Activated CD4-positive, alpha-beta memory T cell treated with anti-CD3 and anti-CD28 coated beads for 36 hours (primary cell): Measurements from ENCODE around the gene PARP3. TPM values are rescaled to one million over a fixed set of nuclear protein-coding genes. Genes with fewer than 3 reads are reported as not detected.
"Not testable (repeated sequence)": the region's sequence is repeated elsewhere in the genome, so short reads cannot be mapped to it uniquely, and the experiment has no call there.

Experiments used
- CTCF ChIA-PET: fragments of 350-600 bp; sonication (Branson Sonifier 250); formaldehyde crosslinking; loops from one replicate; lab custom pipeline; 2021; ENCODE audit warnings: antibody characterized with exemption, inconsistent platforms; lab: Charles Lee
- POLR2A ChIA-PET: fragments of 350-600 bp; sonication (Branson Sonifier 250); formaldehyde crosslinking; loops from one replicate; lab custom pipeline; 2021; ENCODE audit warnings: antibody characterized with exemption; lab: Charles Lee
- DNase-seq: peaks from one replicate; pipeline ENCODE4 v3.0.0-alpha.2; 2020
- H3K27ac Mint-ChIP-seq: one replicate; pipeline ENCODE4 v1.8.0; 2021; ENCODE audit warnings: mixed read lengths
- H3K27me3 Mint-ChIP-seq: one replicate; pipeline ENCODE4 v1.8.0; 2021; ENCODE audit warnings: mixed read lengths
- H3K36me3 Mint-ChIP-seq: one replicate; pipeline ENCODE4 v1.8.0; 2021; ENCODE audit warnings: mixed read lengths
- H3K4me1 Mint-ChIP-seq: one replicate; pipeline ENCODE4 v1.8.0; 2021; ENCODE audit warnings: low read depth, mixed read lengths
- H3K4me3 Mint-ChIP-seq: one replicate; pipeline ENCODE4 v1.8.0; 2021; ENCODE audit warnings: mild to moderate bottlenecking, mixed read lengths
- H3K9me3 Mint-ChIP-seq: one replicate; pipeline ENCODE4 v1.8.0; 2021; ENCODE audit warnings: mixed read lengths
- intact Hi-C: fragments of 100-400 bp; cut with micrococcal nuclease; formaldehyde crosslinking; loops from one replicate; pipeline ENCODE4 v1.15.1; 2023
- total RNA-seq, 2 experiments: library from RNA; stranded (reverse); gene quantifications; one replicate each; pipeline ENCODE4 v1.2.3, GENCODE V29; 2021

Gene PARP3
- 10 to 100 TPM; 12.1 to 13.4 TPM for total RNA-seq

DNA sequence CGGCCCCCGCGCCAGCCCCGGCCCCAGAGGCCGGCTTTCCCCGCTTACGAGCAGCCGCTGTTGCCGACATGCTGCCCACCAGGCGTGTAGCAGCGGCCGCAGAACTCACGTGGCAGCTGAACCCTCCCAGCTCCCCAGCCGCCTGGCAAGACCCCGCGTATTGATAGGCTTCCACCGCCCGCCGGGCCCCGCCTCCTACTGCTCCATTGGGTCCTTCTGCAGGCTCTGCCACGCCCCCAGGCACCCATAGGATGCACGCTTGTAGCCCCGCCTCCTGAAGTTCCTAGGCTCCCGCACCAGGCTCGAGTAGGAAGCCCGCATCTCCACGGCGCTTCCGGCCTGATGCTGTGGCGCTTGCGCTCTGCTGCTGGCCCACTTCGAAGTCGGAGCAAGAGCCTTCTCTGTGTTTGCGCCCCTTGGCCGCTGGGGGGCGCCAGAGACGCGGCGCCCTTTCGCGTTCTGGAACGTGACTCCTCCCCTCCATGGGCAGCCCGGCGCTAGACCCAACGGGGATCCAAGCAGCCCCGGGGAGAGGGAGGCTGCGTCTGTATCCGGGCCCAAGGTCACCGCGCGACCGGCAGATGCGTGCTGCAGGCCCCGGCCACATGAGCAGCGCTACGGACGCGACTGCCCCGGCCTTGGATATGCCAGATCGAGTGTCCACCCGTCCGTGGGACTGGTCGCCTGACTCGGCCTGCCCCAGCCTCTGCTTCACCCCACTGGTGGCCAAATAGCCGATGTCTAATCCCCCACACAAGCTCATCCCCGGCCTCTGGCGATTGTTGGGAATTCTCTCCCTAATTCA, at the start of gene PARP3, which contains the start of gene RRP9:
Gene PARP3 (plus strand): TSS at position 566 of the 805 bp plus-strand sequence. CDS start 993 bp downstream, outside the sequence.
Gene RRP9 (minus strand): TSS at position 107 of the 805 bp plus-strand sequence. CDS start 37 bp downstream, at position 70.
- DNase-seq = peak; percentile 100
- no peaks in the 10 kb centered on the region for H3K27me3 Mint-ChIP-seq
- H3K27ac Mint-ChIP-seq = peak within 1 kb of the TSS; percentile 83
- peaks cover 12% of the 10 kb centered on the region for H3K36me3 Mint-ChIP-seq
- peak within 1 kb of the TSS; percentile 87 for H3K4me3 Mint-ChIP-seq
- H3K9me3 Mint-ChIP-seq = no peaks in the 10 kb centered on the region
- POLR2A ChIA-PET = interaction anchor here (0.5 to 3.9 kb wide), 11 partner anchors 9 to 115 kb away, joined by 3 to 20 read pairs (median 3); partner anchors contain the start of genes ABHD14A, ABHD14B, ACY1 and RPL29
- H3K4me1 Mint-ChIP-seq = peaks cover 29% of the 10 kb centered on the region
- intact Hi-C loops = loop anchor here (1.0 to 10.0 kb wide), 10 partner anchors 32 to 551 kb away; partner anchors contain the start of genes ABHD14B, POC1A, RBM15B and TEX264
- CTCF ChIA-PET = interaction anchor here (0.6 to 3.1 kb wide), 27 partner anchors 9 to 518 kb away, joined by 3 to 64 read pairs (median 6); partner anchors contain the start of genes ABHD14A, ABHD14B, ACY1 and DUSP7

DNA sequence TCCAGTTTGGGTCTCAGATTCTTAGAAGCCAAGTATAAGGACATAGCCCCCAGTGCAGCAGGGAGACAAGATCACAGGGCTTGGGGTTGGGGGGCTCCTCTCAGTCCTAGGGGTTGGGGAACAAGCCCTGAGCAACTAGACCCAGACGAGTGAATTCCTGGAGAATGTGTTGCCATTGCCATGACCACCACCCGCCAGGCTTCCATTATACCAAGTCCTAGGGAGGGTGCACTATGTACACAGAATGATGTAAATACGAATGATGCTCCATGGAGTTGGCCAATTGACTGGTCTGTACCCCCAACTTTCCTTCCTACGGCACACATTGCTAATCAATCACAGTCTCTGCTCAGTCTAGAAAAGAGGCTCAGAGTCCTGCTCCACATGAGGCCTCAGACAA, 47.8 kb upstream of the PARP3 start:
- Mint-ChIP-seq H3K4me1 (peaks cover 5% of the 10 kb centered on the region), H3K9me3 (no peaks in the 10 kb centered on the region), H3K36me3 (no peaks in the 10 kb centered on the region), H3K27ac (no peak overlapping the region), H3K27me3 (peaks cover 30% of the 10 kb centered on the region), H3K4me3 (no peak overlapping the region)
- ChIA-PET CTCF (no interaction called here), POLR2A (no interaction called here)
- intact Hi-C loops = no loop called here
- DNase-seq = no peak

DNA sequence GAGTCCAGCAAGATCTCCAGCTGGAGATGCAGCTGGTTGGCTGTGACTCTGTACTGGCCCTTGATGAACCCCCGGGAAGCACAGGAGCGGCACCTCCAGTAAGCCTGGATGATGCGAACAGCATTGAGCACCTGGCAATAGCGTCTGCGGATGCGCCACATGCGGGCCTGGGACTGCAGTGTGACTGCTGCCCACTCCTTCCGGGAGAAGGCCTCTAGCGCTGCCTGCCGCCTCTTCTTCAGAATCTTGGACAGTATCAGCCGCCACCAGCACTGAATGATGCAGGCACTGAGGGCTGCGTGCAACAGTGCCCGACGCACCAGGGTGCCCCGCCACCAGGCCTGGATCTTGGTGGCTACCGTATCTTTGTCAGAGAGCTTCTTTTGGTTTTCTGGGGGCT, 47.2 kb upstream of the PARP3 start:
- intact Hi-C loops = no loop called here
- no peak for DNase-seq
- ChIA-PET POLR2A (no interaction called here), CTCF (no interaction called here)
- H3K27me3 Mint-ChIP-seq = peaks cover 29% of the 10 kb centered on the region
- H3K9me3 Mint-ChIP-seq = no peaks in the 10 kb centered on the region
- peaks cover 7% of the 10 kb centered on the region for H3K4me1 Mint-ChIP-seq
- no peaks in the 10 kb centered on the region for H3K36me3 Mint-ChIP-seq
- H3K4me3 Mint-ChIP-seq = no peak overlapping the region
- H3K27ac Mint-ChIP-seq = no peak overlapping the region

DNA sequence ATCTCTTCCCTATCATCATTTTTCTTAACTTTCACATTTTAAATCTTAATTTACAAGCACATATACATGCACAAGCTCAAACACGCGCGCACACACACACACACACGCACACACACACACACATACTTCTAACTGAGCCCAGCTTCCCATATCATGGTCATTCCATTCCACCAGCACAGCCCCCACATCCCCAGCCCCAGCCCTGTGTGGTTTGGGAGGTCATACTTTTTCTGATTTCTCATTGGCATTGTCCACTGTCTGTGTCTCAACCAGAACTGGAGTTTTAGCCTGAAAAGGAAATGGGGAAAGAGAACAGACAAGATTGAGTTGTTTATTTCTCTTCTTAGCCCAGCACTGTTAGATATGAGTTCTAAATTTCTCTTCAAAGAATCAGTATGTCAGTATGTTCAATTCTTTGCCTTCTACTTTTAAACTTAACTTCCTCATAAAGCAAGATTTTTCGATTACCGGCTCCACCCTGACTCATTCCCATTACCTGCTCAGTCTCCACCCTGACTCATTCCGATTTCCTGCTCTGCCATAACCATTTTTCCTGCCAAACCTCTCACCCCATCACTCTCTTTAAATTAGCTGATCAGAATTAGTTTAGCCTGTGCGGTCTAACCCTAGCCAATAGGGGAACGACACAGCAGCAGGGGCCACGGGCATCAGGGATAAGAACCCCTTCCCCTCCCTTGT, 45.4 kb upstream of the PARP3 start:
- H3K36me3 Mint-ChIP-seq = no peaks in the 10 kb centered on the region
- peaks cover 14% of the 10 kb centered on the region for H3K4me1 Mint-ChIP-seq
- no peak overlapping the region for H3K4me3 Mint-ChIP-seq
- peaks cover 32% of the 10 kb centered on the region for H3K27me3 Mint-ChIP-seq
- POLR2A ChIA-PET = no interaction called here
- no peaks in the 10 kb centered on the region for H3K9me3 Mint-ChIP-seq
- DNase-seq = no peak
- intact Hi-C loops = no loop called here
- CTCF ChIA-PET = no interaction called here
- H3K27ac Mint-ChIP-seq = no peak overlapping the region

DNA sequence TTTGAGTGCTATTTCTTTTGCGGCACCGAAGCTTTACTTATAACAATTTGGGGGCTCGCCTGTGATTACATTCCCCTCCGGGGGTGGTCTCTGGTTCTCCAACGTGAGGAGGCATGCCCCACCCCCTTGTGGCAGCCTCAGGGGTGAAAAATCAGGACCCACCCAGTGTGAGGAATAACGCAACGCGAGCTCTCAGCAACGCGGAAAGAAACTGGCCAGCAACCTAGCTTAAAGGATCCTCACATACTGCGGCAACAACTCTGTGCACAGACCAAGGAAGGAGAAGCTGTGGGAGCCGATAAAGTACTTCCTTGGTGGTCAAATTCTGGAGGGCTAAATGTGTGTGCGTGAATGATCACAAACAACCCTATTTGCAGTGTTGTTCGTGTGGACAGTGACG, 44.8 kb upstream of the PARP3 start:
- CTCF ChIA-PET = no interaction called here
- H3K36me3 Mint-ChIP-seq = no peaks in the 10 kb centered on the region
- no peak overlapping the region for H3K4me3 Mint-ChIP-seq
- H3K4me1 Mint-ChIP-seq = peaks cover 17% of the 10 kb centered on the region
- POLR2A ChIA-PET = no interaction called here
- no peak for DNase-seq
- no peak overlapping the region for H3K27ac Mint-ChIP-seq
- intact Hi-C loops = no loop called here
- H3K9me3 Mint-ChIP-seq = no peaks in the 10 kb centered on the region
- H3K27me3 Mint-ChIP-seq = peaks cover 31% of the 10 kb centered on the region

DNA sequence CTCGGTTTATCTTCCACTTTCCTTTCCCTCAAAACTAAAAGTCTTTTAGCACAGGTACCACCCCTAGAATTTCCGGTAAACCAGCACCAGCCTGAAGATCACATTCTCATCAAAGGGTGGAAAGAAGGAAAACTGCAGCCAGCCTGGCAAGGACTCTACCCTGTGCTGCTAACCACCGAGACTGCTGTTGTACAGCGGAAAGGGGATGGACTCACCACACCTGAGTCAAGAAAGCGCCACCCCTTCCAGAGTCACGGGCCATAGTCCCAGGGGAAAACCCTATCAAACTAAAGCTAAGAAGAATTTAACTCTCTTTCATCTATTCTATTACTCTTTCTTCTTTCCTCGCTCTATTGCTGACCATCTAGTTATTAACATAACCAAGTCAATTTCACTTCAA, 42.1 kb upstream of the PARP3 start:
- Mint-ChIP-seq H3K27me3 (peaks cover 34% of the 10 kb centered on the region), H3K4me1 (peaks cover 19% of the 10 kb centered on the region)
- DNase-seq = peak; percentile 28
- intact Hi-C loops, H3K27ac Mint-ChIP-seq, H3K4me3 Mint-ChIP-seq, H3K9me3 Mint-ChIP-seq, H3K36me3 Mint-ChIP-seq, POLR2A ChIA-PET, CTCF ChIA-PET: not testable (repeated sequence)

DNA sequence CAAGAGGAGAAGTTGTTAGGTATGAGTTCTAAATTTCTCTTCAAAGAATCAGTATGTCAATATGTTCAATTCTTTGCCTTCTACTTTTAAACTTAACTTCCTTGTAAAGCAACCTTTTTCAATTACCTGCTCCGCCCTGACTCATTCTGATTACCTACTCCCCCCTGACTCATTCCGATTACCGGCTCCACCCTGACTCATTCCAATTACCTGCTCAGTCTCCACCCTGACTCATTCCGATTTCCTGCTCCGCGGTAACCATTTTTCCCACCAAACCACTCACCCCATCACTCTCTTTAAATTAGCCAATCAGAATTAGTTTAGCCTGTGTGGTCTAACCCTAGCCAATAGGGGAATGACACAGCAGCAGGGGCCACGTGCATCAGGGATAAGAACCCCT, 39.8 kb upstream of the PARP3 start:
- peak; percentile 74 for DNase-seq
- H3K4me3 Mint-ChIP-seq, CTCF ChIA-PET, intact Hi-C loops, H3K36me3 Mint-ChIP-seq, POLR2A ChIA-PET, H3K9me3 Mint-ChIP-seq, H3K27ac Mint-ChIP-seq: not testable (repeated sequence)
- Mint-ChIP-seq H3K27me3 (peaks cover 31% of the 10 kb centered on the region), H3K4me1 (peaks cover 19% of the 10 kb centered on the region)

DNA sequence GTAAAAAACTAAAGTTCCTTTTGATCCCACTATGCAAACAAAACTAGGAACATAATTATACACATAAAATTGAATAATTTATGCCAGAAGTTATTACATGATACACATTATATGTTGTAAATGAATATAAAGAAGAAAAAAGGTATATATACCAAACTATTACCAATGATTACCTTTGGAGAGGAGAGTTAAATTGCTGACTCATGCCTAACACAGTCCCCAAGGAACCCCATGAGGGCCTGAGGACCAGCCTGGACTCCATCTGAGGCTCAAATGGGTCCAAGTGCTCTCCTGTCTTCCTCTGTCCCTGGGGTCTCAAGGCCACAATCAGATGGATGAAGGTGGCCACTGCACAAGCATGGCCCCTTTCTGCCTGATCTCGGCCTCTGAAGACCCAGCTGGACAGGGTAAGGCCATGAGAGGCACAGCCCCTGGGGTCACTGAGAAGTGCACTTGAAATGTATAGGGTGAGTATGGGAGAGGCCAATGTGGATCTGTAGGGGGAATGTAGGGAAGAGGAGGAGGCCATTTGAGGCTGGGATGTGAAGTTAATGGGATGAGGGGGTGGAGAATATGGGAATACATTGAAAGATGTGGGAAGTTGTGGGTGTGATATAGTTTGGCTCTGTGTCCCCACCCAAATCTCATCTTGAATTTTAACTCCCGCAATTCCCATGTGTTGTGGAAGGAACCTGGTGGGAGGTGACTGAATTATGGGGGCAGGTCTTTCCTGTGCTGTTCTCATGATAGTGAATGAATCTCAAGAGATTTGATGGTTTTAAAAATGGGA, 37.9 kb upstream of the PARP3 start:
- H3K27ac Mint-ChIP-seq = no peak overlapping the region
- ChIA-PET CTCF (no interaction called here), POLR2A (no interaction called here)
- no peak for DNase-seq
- H3K9me3 Mint-ChIP-seq = peaks cover 12% of the 10 kb centered on the region
- H3K36me3 Mint-ChIP-seq = peaks cover 7% of the 10 kb centered on the region
- H3K4me1 Mint-ChIP-seq = peaks cover 19% of the 10 kb centered on the region
- intact Hi-C loops = no loop called here
- peaks cover 32% of the 10 kb centered on the region for H3K27me3 Mint-ChIP-seq
- no peak overlapping the region for H3K4me3 Mint-ChIP-seq

DNA sequence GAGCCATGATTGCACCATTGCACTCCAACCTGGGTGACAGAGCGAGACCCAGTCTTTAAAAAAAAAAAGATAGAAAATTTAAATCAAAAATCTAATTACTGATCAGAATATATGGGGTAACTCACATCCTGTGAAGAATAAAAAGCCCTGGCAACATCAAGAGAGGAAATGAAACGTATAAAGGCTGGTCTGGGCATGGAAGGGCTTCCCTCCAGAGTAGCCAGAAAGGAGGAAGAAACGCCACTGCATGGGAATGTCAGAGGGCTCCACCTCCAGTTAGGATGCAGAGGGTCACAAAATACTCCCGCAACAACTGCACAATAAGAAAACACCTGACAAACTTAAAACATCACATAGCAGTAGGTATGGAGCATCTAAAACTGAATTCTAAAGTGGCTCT, 34.1 kb upstream of the PARP3 start:
- H3K4me1 Mint-ChIP-seq = no peaks in the 10 kb centered on the region
- CTCF ChIA-PET = no interaction called here
- no peak overlapping the region for H3K27ac Mint-ChIP-seq
- POLR2A ChIA-PET = no interaction called here
- H3K9me3 Mint-ChIP-seq = peaks cover 13% of the 10 kb centered on the region
- H3K27me3 Mint-ChIP-seq = peaks cover 20% of the 10 kb centered on the region
- H3K36me3 Mint-ChIP-seq = peaks cover 8% of the 10 kb centered on the region
- intact Hi-C loops = no loop called here
- DNase-seq = no peak
- H3K4me3 Mint-ChIP-seq = no peak overlapping the region

DNA sequence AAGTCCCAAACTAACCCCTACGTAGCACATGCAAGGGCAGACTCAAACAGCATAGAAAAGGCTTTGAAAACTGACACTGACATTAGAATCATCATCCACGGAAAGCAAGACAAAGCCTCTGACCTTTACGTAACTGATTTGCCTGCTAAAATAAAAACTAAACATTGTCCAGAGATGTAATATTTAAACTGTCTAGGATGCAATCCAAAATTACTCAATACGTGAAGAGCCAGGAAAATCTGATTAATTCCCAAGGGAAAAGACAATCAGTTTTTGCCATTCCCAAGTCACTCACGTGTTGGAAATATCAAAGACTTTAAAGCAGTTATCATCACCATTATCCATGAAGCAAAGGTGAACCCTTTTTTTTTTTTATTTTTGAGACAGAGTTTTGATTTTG, 25.7 kb upstream of the PARP3 start:
- Mint-ChIP-seq H3K9me3 (no peaks in the 10 kb centered on the region), H3K27ac (no peak overlapping the region), H3K36me3 (no peaks in the 10 kb centered on the region), H3K27me3 (peaks cover 4% of the 10 kb centered on the region), H3K4me1 (no peaks in the 10 kb centered on the region), H3K4me3 (no peak overlapping the region)
- intact Hi-C loops = no loop called here
- ChIA-PET POLR2A (no interaction called here), CTCF (no interaction called here)
- DNase-seq = no peak

DNA sequence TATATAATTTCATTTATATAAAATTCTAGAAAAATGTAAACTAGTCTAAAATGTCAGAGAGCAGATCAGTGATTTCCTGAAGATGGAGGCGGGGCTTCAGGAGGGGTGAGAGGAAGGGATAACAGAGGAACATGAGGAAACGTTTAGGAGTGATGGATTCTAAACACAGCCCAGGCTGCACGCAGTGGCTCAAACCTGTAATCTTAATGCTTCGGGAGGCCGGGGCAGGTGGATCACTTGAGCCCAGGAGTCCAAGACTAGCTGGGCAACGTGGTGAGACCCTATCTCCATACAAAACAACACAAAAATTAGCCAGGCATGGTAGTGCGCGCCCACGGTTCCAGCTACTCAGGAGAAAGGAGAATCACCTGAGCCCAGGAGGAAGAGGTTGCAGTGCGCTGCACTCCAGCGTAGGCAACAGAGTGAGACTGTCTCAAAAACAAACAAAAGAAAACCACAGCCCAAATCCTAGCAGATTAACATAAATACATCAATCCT, 21.0 kb upstream of the PARP3 start:
- Mint-ChIP-seq H3K4me1 (no peaks in the 10 kb centered on the region), H3K27ac (no peak overlapping the region), H3K27me3 (peaks cover 4% of the 10 kb centered on the region), H3K36me3 (no peaks in the 10 kb centered on the region), H3K9me3 (no peaks in the 10 kb centered on the region), H3K4me3 (no peak overlapping the region)
- intact Hi-C loops = no loop called here
- no peak for DNase-seq
- POLR2A ChIA-PET = interaction anchor here (0.6 kb wide), 1 partner anchor 64 kb away, joined by 3 read pairs; no protein-coding TSS in a partner anchor
- CTCF ChIA-PET = interaction anchor here (1.6 kb wide), 1 partner anchor 20 kb away, joined by 7 read pairs; the partner anchor contains the start of gene RRP9
